Endodermal cell (in vitro differentiated cells): ENCODE results near the gene IQCE. TPM values are rescaled to one million over a fixed set of nuclear protein-coding genes. Genes with fewer than 3 reads are reported as not detected.

ENCODE experiments used
- DNase-seq: peaks from one replicate; pipeline ENCODE4 v3.0.0-alpha.2; 2017
- H3K27ac ChIP-seq: 2 replicates; pipeline ENCODE4 v1.5.1; 2013; ENCODE audit warnings: mild to moderate bottlenecking, low read depth, low read length, moderate library complexity
- H3K27me3 ChIP-seq: 2 replicates; pipeline ENCODE4 v1.6.1; 2013; ENCODE audit warnings: mild to moderate bottlenecking, low read length, moderate library complexity; ENCODE audit not compliant: insufficient read depth, control insufficient read depth, poor library complexity, severe bottlenecking
- H3K36me3 ChIP-seq: 2 replicates; pipeline ENCODE4 v1.7.0; 2013; ENCODE audit warnings: mild to moderate bottlenecking, low read length, moderate library complexity; ENCODE audit not compliant: control insufficient read depth, insufficient read depth
- H3K4me1 ChIP-seq: one replicate; pipeline ENCODE4 v1.7.0; 2013; ENCODE audit warnings: low read length; ENCODE audit not compliant: control insufficient read depth, insufficient read depth
- H3K4me3 ChIP-seq: 2 replicates; pipeline ENCODE4 v1.5.1; 2013; ENCODE audit warnings: mild to moderate bottlenecking, low read length, moderate library complexity
- H3K9ac ChIP-seq: 2 replicates; pipeline ENCODE4 v1.6.1; 2013; ENCODE audit warnings: mild to moderate bottlenecking, low read length, moderate library complexity; ENCODE audit not compliant: poor library complexity, severe bottlenecking; ENCODE audit errors: extremely low read depth
- H3K9me3 ChIP-seq: 2 replicates; pipeline ENCODE4 v1.6.1; 2013; ENCODE audit warnings: mild to moderate bottlenecking, low read length, moderate library complexity; ENCODE audit not compliant: control insufficient read depth
- H3K27ac Mint-ChIP-seq: 2 replicates; pipeline ENCODE4 v1.8.0; 2020; ENCODE audit warnings: mixed read lengths
- H3K27me3 Mint-ChIP-seq: 2 replicates; pipeline ENCODE4 v1.8.0; 2021; ENCODE audit warnings: mild to moderate bottlenecking, mixed read lengths; ENCODE audit not compliant: insufficient read depth
- H3K36me3 Mint-ChIP-seq: 2 replicates; pipeline ENCODE4 v1.8.0; 2020; ENCODE audit warnings: low read depth, mixed read lengths
- H3K4me1 Mint-ChIP-seq: 2 replicates; pipeline ENCODE4 v1.8.0; 2020; ENCODE audit warnings: mixed read lengths
- H3K4me3 Mint-ChIP-seq: 2 replicates; pipeline ENCODE4 v1.8.0; 2020; ENCODE audit warnings: mild to moderate bottlenecking, moderate library complexity, mixed read lengths
- H3K9me3 Mint-ChIP-seq: 2 replicates; pipeline ENCODE4 v1.8.0; 2020; ENCODE audit warnings: mild to moderate bottlenecking, mixed read lengths
- CTCF ChIP-seq: fragments of 200-600 bp; sonication (generic); conservative IDR thresholded peaks from 2 replicates; pipeline ENCODE4 v1.5.0; 2021; ENCODE audit warnings: antibody characterized with exemption, mild to moderate bottlenecking
- WGBS, 2 experiments: methylation state at CpG; one replicate each; pipeline versions ENCODE4 v1.1.5 to v1.1.7; 2013; ENCODE audit warnings: missing lambda C conversion rate in 2 of 2, mixed read lengths in 1 of 2; ENCODE audit not compliant: insufficient coverage in 1 of 2, insufficient read length in 1 of 2; 5-methylcytosine and 5-hydroxymethylcytosine counted together
- total RNA-seq, 2 donors: library from RNA; stranded (reverse); fragmentation: NEBNext Ultra II Directional in 1 of 2; extraction: Animal tissue kit (Norgen Biotek cat#: 25700) in 1 of 2; gene quantifications; 2 replicates in 1 of 2; 3 replicates in 1 of 2; pipeline ENCODE4 v1.2.1, GENCODE V29; 2021

Gene IQCE
- total RNA-seq, 2 donors from 2014 or later: 15.4 to 20.8 TPM

GRCh38 chr7:2593036-2593727 is 34.4 kb downstream of the IQCE start:
- no peak overlapping the region for H3K27ac Mint-ChIP-seq
- no peaks in the 10 kb centered on the region for H3K4me1 Mint-ChIP-seq
- Histone ChIP-seq H3K9me3 (no peaks in the 10 kb centered on the region), H3K27ac (no peak overlapping the region), H3K36me3 (peaks cover 18% of the 10 kb centered on the region), H3K9ac (no peak overlapping the region), H3K4me1 (no peaks in the 10 kb centered on the region), H3K4me3 (no peak overlapping the region), H3K27me3 (no peaks in the 10 kb centered on the region)
- WGBS, 2 experiments: 95 to 96% methylated on average over 25 to 38 of the region's 38 CpGs
- no peak overlapping the region for H3K4me3 Mint-ChIP-seq
- no peak for DNase-seq
- peaks cover 48% of the 10 kb centered on the region for H3K36me3 Mint-ChIP-seq
- TF ChIP-seq CTCF: no peak
- H3K9me3 Mint-ChIP-seq: no peaks in the 10 kb centered on the region
- H3K27me3 Mint-ChIP-seq: no peaks in the 10 kb centered on the region

- no peaks in the 10 kb centered on the region for H3K4me1 Mint-ChIP-seq
- Histone ChIP-seq H3K27ac (no peak overlapping the region), H3K9me3 (no peaks in the 10 kb centered on the region), H3K9ac (no peak overlapping the region), H3K4me1 (no peaks in the 10 kb centered on the region), H3K27me3 (no peaks in the 10 kb centered on the region), H3K36me3 (peaks cover 20% of the 10 kb centered on the region), H3K4me3 (no peak overlapping the region)
- H3K27ac Mint-ChIP-seq: no peak overlapping the region
- H3K27me3 Mint-ChIP-seq: no peaks in the 10 kb centered on the region
- TF ChIP-seq CTCF: no peak
- H3K9me3 Mint-ChIP-seq: no peaks in the 10 kb centered on the region
- no peak overlapping the region for H3K4me3 Mint-ChIP-seq
- DNase-seq: no peak
- H3K36me3 Mint-ChIP-seq: peaks cover 53% of the 10 kb centered on the region
- 93 to 94% methylated on average over 8 to 10 of the region's 10 CpGs for WGBS, 2 experiments
Measured at GRCh38 chr7:2594599-2594998, 35.8 kb downstream of the IQCE start.

- Mint-ChIP-seq H3K4me3 (no peak overlapping the region), H3K9me3 (no peaks in the 10 kb centered on the region), H3K4me1 (no peaks in the 10 kb centered on the region), H3K36me3 (peaks cover 52% of the 10 kb centered on the region), H3K27ac (no peak overlapping the region), H3K27me3 (no peaks in the 10 kb centered on the region)
- Histone ChIP-seq H3K4me3 (no peak overlapping the region), H3K36me3 (peaks cover 20% of the 10 kb centered on the region), H3K27ac (no peak overlapping the region), H3K27me3 (no peaks in the 10 kb centered on the region), H3K9me3 (no peaks in the 10 kb centered on the region), H3K4me1 (no peaks in the 10 kb centered on the region), H3K9ac (no peak overlapping the region)
- no peak for TF ChIP-seq CTCF
- no peak for DNase-seq
- WGBS, 2 experiments: 93 to 94% methylated on average over 22 to 27 of the region's 27 CpGs
Measured at GRCh38 chr7:2595258-2595860, 36.6 kb downstream of the IQCE start.
